22Rv1 (cell line): ENCODE results near the gene FOXS1.
"Not testable (repeated sequence)": the region's sequence is repeated elsewhere in the genome, so short reads cannot be mapped to it uniquely, and the experiment has no call there.

Experiments used
- H3K27ac ChIP-seq: fragments of 450-650 bp; 2 replicates; pipeline ENCODE4 v1.5.1; 2017
- CTCF ChIP-seq: fragments of 450-650 bp; IDR thresholded peaks from 2 replicates; pipeline ENCODE4 v1.5.1; 2017; ENCODE audit warnings: mild to moderate bottlenecking
- ZFX ChIP-seq: fragments of 450-650 bp; IDR thresholded peaks from 2 replicates; pipeline ENCODE4 v1.6.1; 2017; ENCODE audit warnings: antibody characterized with exemption, borderline replicate concordance

FOXS1 gene

GRCh38 chr20:31820228-31820627, 25.2 kb downstream of the FOXS1 start:
- TF ChIP-seq CTCF (no peak), ZFX (no peak)
- H3K27ac ChIP-seq, result no peak overlapping the region

- H3K27ac ChIP-seq, result no peak within 1 kb of the TSS
- no peak for TF ChIP-seq ZFX
- TF ChIP-seq CTCF, result no peak
These were observed 26.2 kb downstream of the FOXS1 start, which contains the start of gene MYLK2 for GRCh38 chr20:31819083-31819784. TSS of gene MYLK2 (plus strand) at chr20:31819356. CDS start at chr20:31819581, 225 bp downstream.

- TF ChIP-seq ZFX (no peak), CTCF (no peak)
- H3K27ac ChIP-seq, result no peak overlapping the region
These were observed 27.0 kb downstream of the FOXS1 start for GRCh38 chr20:31818376-31818908.

GRCh38 chr20:31817461-31817860, 27.9 kb downstream of the FOXS1 start:
- TF ChIP-seq ZFX (no peak), CTCF (no peak)
- no peak overlapping the region for H3K27ac ChIP-seq

GRCh38 chr20:31816221-31816620, 29.2 kb downstream of the FOXS1 start:
- TF ChIP-seq ZFX, result no peak
- H3K27ac ChIP-seq, result no peak overlapping the region

- no peak for TF ChIP-seq CTCF
- TF ChIP-seq ZFX, result no peak
- H3K27ac ChIP-seq, result no peak overlapping the region
These were observed 29.8 kb downstream of the FOXS1 start for GRCh38 chr20:31815408-31816188.

GRCh38 chr20:31814142-31814541, 31.3 kb downstream of the FOXS1 start:
- not testable (repeated sequence) for H3K27ac ChIP-seq

GRCh38 chr20:31813611-31814010, 31.8 kb downstream of the FOXS1 start:
- TF ChIP-seq ZFX (no peak), CTCF (no peak)
- H3K27ac ChIP-seq, result no peak overlapping the region
